Measurements from ENCODE around the gene AEN.

DNA sequence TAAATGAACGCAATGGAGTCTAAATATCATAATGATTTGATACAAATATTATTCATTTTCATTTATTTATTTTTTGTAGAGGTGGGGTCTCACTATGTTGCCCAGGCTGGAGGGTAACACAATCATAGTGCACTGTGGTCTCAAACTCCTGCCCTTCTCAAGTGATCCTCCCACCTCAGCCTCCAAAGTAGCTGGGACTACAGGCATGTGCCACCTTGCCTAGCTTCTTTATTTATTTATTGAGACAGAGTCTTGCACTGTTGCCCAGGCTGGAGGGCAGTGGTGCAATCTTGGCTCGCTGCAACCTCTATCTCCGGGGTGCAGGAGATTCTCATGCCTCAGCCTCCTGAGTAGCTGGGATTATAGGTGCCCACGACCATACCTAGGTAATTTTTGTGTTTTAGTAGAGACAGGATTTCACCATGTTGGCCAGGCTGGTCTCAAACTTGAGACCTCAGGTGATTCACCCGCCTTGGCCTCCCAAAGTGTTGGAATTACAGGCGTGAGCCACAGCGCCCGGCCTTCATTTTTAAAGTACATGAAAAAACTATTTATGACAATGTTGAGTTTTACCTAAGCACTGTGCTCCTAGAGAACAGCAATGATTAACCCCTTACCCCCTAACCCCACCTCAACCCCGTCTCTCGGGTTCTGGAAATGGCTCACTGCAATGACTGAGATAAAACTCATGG lies 4.0 kb upstream of the AEN start:
- TF ChIP-seq, protein P1, sequence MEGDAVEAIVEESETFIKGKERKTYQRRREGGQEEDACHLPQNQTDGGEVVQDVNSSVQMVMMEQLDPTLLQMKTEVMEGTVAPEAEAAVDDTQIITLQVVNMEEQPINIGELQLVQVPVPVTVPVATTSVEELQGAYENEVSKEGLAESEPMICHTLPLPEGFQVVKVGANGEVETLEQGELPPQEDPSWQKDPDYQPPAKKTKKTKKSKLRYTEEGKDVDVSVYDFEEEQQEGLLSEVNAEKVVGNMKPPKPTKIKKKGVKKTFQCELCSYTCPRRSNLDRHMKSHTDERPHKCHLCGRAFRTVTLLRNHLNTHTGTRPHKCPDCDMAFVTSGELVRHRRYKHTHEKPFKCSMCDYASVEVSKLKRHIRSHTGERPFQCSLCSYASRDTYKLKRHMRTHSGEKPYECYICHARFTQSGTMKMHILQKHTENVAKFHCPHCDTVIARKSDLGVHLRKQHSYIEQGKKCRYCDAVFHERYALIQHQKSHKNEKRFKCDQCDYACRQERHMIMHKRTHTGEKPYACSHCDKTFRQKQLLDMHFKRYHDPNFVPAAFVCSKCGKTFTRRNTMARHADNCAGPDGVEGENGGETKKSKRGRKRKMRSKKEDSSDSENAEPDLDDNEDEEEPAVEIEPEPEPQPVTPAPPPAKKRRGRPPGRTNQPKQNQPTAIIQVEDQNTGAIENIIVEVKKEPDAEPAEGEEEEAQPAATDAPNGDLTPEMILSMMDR (IDR thresholded peaks at IDR 0.05): no peak
- TF ChIP-seq POLR2A (IDR thresholded peaks at IDR 0.05): no peak

All from lower leg skin (tissue), 3 donors.